GM23248 (cell line): Measurements from ENCODE around the gene SCTR. TPM values are rescaled to one million over a fixed set of nuclear protein-coding genes. Genes with fewer than 3 reads are reported as not detected.
"Not testable (repeated sequence)": the region's sequence is repeated elsewhere in the genome, so short reads cannot be mapped to it uniquely, and the experiment has no call there.

ENCODE experiments used
- DNase-seq: peaks from one replicate; pipeline ENCODE4 v3.0.0-alpha.2; 2015
- H2AFZ ChIP-seq: fragments of 200-600 bp; sonication (generic); 2 replicates; pipeline ENCODE4 v1.6.1; 2016; ENCODE audit warnings: antibody characterized with exemption
- H3F3A ChIP-seq: fragments of 200-600 bp; sonication (generic); 2 replicates; pipeline ENCODE4 v1.6.1; 2016; ENCODE audit warnings: mild to moderate bottlenecking, antibody characterized with exemption, mixed run types; ENCODE audit not compliant: insufficient read depth
- H3K27ac ChIP-seq: fragments of 200-600 bp; sonication (generic); 2 replicates; pipeline ENCODE4 v1.5.1; 2016; ENCODE audit warnings: mild to moderate bottlenecking
- H3K27me3 ChIP-seq: fragments of 200-600 bp; sonication (generic); replicated peaks from 2 replicates; pipeline ENCODE4 v1.6.1; 2016; ENCODE audit warnings: mild to moderate bottlenecking; ENCODE audit not compliant: insufficient read depth
- H3K36me3 ChIP-seq: fragments of 200-600 bp; sonication (generic); 2 replicates; pipeline ENCODE4 v1.6.1; 2016; ENCODE audit warnings: low read depth, mild to moderate bottlenecking
- H3K4me1 ChIP-seq: fragments of 200-600 bp; sonication (generic); 2 replicates; pipeline ENCODE4 v1.6.1; 2016; ENCODE audit warnings: mild to moderate bottlenecking; ENCODE audit not compliant: insufficient read depth
- H3K4me2 ChIP-seq: fragments of 200-600 bp; sonication (generic); one replicate; pipeline ENCODE4 v1.6.1; 2016; ENCODE audit warnings: mild to moderate bottlenecking; ENCODE audit not compliant: unreplicated experiment
- H3K4me3 ChIP-seq: fragments of 200-600 bp; sonication (generic); 2 replicates; pipeline ENCODE4 v1.5.1; 2016; ENCODE audit warnings: mild to moderate bottlenecking
- H3K79me2 ChIP-seq: fragments of 200-600 bp; sonication (generic); 2 replicates; pipeline ENCODE4 v1.6.1; 2016; ENCODE audit warnings: mild to moderate bottlenecking; ENCODE audit not compliant: insufficient read depth
- H3K9ac ChIP-seq: fragments of 200-600 bp; sonication (generic); 2 replicates; pipeline ENCODE4 v1.6.1; 2016; ENCODE audit warnings: mild to moderate bottlenecking
- H3K9me2 ChIP-seq: fragments of 200-600 bp; sonication (generic); 2 replicates; pipeline ENCODE4 v1.6.1; 2016; ENCODE audit warnings: mixed run types, mild to moderate bottlenecking, moderate library complexity; ENCODE audit not compliant: insufficient read depth
- H3K9me3 ChIP-seq: fragments of 200-600 bp; sonication (generic); one replicate; pipeline ENCODE4 v1.6.1; 2017; ENCODE audit warnings: low read depth
- H4K20me1 ChIP-seq: fragments of 200-600 bp; sonication (generic); 2 replicates; pipeline ENCODE4 v1.6.0; 2016; ENCODE audit not compliant: insufficient read depth
- EZH2 ChIP-seq: fragments of 200-600 bp; sonication (generic); IDR thresholded peaks from 2 replicates; pipeline ENCODE4 v1.6.1; 2018; ENCODE audit warnings: antibody characterized with exemption, mild to moderate bottlenecking; ENCODE audit not compliant: insufficient read depth, poor library complexity, severe bottlenecking
- EZH2phosphoT487 ChIP-seq: fragments of 200-600 bp; sonication (generic); IDR thresholded peaks from 2 replicates; pipeline ENCODE4 v1.6.1; 2018; ENCODE audit warnings: antibody characterized with exemption, moderate library complexity, mild to moderate bottlenecking, low read depth; ENCODE audit not compliant: insufficient read depth
- WGBS, 2 experiments: methylation state at CpG; one replicate each; pipeline ENCODE4 v1.1.6; 2015 to 2017; ENCODE audit warnings: low lambda C conversion rate in 2 of 2, low coverage in 1 of 2; ENCODE audit errors: missing lambda C conversion rate in 2 of 2; 5-methylcytosine and 5-hydroxymethylcytosine counted together
- in situ Hi-C: fragments of 300-500 bp; cut with MboI; formaldehyde crosslinking; loops from 2 replicates; pipeline ENCODE4 v1.15.0; 2020
- polyA plus RNA-seq: library from polyadenylated mRNA; unstranded; fragments of >200 nt; fragmentation: Nextera tagmentation; extraction: Ambion mirVana; gene quantifications from 2 replicates; pipeline ENCODE4 v1.2.1, GENCODE V29; 2016
- total RNA-seq: library from RNA; depleted of rRNA; stranded (reverse); fragments of >200 nt; shearing (Covaris generic); gene quantifications from 2 replicates; pipeline ENCODE4 v1.2.3, GENCODE V29; 2014

The SCTR gene
- total and polyA plus RNA-seq, 2 experiments from 2014 or later, result not detected

DNA sequence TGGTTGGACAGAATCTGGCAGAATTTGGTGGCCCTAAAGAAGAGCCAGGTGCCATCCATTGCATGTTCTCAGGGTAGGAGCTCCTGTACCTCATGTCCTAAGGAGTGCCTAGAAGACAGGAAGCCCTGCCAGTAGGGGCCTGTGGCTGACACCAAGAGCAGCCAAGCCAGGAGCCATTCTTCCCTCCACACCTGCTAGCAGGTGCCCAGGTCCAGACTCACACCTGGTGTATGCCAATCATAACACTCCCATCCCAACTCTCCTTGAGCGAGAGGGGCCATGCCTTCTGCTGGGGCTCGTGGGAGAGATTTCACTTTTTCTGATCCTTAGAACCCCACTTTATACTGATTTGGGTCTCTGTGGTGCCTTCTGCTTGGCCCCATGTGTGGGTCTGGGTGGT lies 119.1 kb downstream of the SCTR start:
- 53% methylated on average over 2 of the region's 2 CpGs for WGBS, 2 experiments
- H3K9ac ChIP-seq, result no peak overlapping the region
- no peak for DNase-seq
- H3K27ac ChIP-seq, result no peak overlapping the region
- H3K4me2 ChIP-seq, result no peak overlapping the region
- no peaks in the 10 kb centered on the region for H4K20me1 ChIP-seq
- no peaks in the 10 kb centered on the region for H3F3A ChIP-seq
- no peaks in the 10 kb centered on the region for H3K9me3 ChIP-seq
- H3K4me3 ChIP-seq, result no peak overlapping the region
- no peaks in the 10 kb centered on the region for H3K79me2 ChIP-seq
- H3K9me2 ChIP-seq, result no peaks in the 10 kb centered on the region
- H2AFZ ChIP-seq, result no peak overlapping the region
- no peaks in the 10 kb centered on the region for H3K36me3 ChIP-seq
- TF ChIP-seq EZH2phosphoT487 (no peak), EZH2 (no peak)
- H3K4me1 ChIP-seq, result no peaks in the 10 kb centered on the region
- H3K27me3 ChIP-seq, result peaks cover 5% of the 10 kb centered on the region; the same call in 1 of the 2 replicates
- in situ Hi-C loops, result loop anchor here (5.0 to 10.0 kb wide), 2 partner anchors 67 to 250 kb away; no protein-coding TSS in a partner anchor

DNA sequence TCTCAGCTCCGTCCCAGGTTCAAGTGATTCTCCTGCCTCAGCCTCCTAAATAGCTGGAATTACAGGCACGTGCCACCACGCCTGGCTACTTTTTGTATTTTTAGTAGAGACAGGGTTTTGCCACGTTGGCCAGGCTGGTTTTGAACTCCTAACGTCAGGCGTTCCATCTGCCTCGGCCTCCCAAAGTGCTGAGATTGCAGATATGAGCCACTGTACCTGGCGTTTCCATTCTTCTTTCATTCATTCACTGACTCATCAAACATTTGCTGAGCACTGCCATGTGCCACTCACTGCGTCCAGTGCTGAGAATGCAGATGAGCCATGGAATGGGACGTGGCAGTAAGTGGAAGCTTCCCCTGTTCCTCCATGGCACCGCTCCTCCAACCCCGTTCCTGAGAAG lies 120.7 kb downstream of the SCTR start:
- H3K4me1 ChIP-seq, H3K4me3 ChIP-seq, H3K27me3 ChIP-seq, H3K9me2 ChIP-seq, DNase-seq, H3K9me3 ChIP-seq, H3K4me2 ChIP-seq, H3K27ac ChIP-seq, H2AFZ ChIP-seq, H3K9ac ChIP-seq, H3K79me2 ChIP-seq, H3K36me3 ChIP-seq, H3F3A ChIP-seq, H4K20me1 ChIP-seq: not testable (repeated sequence)
- 66 to 68% methylated on average over 12 of the region's 12 CpGs for WGBS, 2 experiments
- in situ Hi-C loops, result loop anchor here (10.0 kb wide), 1 partner anchor 251 kb away; no protein-coding TSS in a partner anchor

DNA sequence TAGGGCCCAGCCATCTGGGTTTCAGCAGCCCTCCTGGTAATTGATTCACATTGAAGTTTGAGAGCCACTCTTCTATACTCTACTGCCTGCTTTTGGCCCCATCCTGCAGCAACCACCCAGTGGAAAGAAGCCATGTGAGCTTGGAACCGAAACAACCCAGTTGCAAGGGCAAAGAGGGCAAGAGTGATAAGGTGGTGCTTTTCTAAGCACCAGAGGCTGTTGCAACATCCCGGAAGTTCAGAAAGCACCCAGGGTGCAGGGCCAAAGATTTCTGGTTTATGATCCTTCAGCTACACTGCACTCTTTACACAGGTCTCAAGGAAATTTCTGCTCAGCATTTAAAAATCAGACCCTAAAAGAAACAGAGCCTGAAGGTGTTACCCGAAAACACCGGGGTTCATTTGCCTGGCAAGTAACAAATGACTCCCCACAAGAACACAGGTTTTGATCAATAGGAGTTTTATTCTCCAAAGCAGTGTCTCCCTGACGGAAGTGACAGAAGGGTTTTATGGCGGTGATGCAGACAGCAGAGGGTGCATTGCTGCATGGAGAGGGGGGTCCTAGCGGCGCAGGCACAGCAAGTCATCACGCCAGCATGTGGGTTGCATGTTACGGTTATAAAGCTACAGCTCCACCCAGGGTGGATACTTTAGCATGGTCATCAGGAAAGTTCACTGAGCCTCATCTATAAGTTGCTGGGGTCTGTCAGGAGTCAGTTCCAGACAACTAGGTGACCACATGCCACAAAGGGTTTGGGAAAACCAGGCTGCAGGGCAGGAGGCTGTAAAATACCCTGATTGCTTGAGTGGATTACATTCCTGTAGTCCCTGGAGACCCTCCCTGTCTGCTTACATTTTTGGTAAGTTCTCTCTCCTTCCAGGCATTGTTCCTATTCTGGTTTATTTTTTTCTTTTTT lies 121.4 kb downstream of the SCTR start:
- Histone ChIP-seq H3K9me3 (no peaks in the 10 kb centered on the region), H3K4me2 (no peak overlapping the region), H3K27me3 (no peaks in the 10 kb centered on the region), H3F3A (no peaks in the 10 kb centered on the region), H3K9ac (no peak overlapping the region), H2AFZ (no peak overlapping the region), H3K79me2 (no peaks in the 10 kb centered on the region), H3K4me1 (no peaks in the 10 kb centered on the region), H4K20me1 (no peaks in the 10 kb centered on the region), H3K27ac (no peak overlapping the region), H3K36me3 (no peaks in the 10 kb centered on the region), H3K4me3 (no peak overlapping the region), H3K9me2 (no peaks in the 10 kb centered on the region)
- in situ Hi-C loops, result loop anchor here (10.0 kb wide), 1 partner anchor 252 kb away; no protein-coding TSS in a partner anchor
- 59 to 63% methylated on average over 10 of the region's 10 CpGs for WGBS, 2 experiments
- no peak for DNase-seq
- TF ChIP-seq EZH2phosphoT487 (no peak), EZH2 (no peak)

DNA sequence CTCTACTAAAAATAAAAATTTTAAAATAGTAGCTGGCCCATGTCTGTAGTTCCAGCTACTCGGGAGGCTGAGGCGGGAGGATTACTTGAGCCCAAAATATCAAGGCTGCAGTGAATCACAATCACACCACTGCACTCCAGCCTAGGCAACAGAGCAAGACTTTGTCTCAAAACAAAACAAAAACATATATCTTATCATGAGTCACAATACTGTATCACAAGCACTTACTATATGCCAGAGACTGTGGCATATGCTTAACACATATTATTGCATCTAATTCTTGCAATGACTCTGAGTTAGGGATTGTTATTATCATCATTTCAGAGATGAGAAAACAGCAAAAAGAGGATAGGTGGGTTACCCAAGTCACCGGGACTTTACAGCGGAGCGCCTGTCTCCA lies 122.2 kb downstream of the SCTR start:
- H3K36me3 ChIP-seq, result no peaks in the 10 kb centered on the region
- H3K9me2 ChIP-seq, result no peaks in the 10 kb centered on the region
- DNase-seq, result no peak
- in situ Hi-C loops, result loop anchor here (10.0 kb wide), 1 partner anchor 253 kb away; no protein-coding TSS in a partner anchor
- H3K4me2 ChIP-seq, result no peak overlapping the region
- no peaks in the 10 kb centered on the region for H3K79me2 ChIP-seq
- H3F3A ChIP-seq, result no peaks in the 10 kb centered on the region
- no peak overlapping the region for H2AFZ ChIP-seq
- no peak overlapping the region for H3K9ac ChIP-seq
- H3K9me3 ChIP-seq, result no peaks in the 10 kb centered on the region
- no peaks in the 10 kb centered on the region for H4K20me1 ChIP-seq
- no peak overlapping the region for H3K4me3 ChIP-seq
- TF ChIP-seq EZH2 (no peak), EZH2phosphoT487 (no peak)
- WGBS, 2 experiments, result 71 to 84% methylated on average over 5 of the region's 5 CpGs
- H3K4me1 ChIP-seq, result no peaks in the 10 kb centered on the region
- no peak overlapping the region for H3K27ac ChIP-seq
- H3K27me3 ChIP-seq, result no peaks in the 10 kb centered on the region
